HG03039 (cell line): ENCODE data around the gene SMAD6.

ENCODE experiments used
- ATAC-seq: cut with Tn5 transposase; IDR thresholded peaks from one replicate; pipeline ENCODE4 v1.9.1; 2021; ENCODE audit warnings: mild to moderate bottlenecking, moderate library complexity; ENCODE audit not compliant: unreplicated experiment

The SMAD6 gene

DNA sequence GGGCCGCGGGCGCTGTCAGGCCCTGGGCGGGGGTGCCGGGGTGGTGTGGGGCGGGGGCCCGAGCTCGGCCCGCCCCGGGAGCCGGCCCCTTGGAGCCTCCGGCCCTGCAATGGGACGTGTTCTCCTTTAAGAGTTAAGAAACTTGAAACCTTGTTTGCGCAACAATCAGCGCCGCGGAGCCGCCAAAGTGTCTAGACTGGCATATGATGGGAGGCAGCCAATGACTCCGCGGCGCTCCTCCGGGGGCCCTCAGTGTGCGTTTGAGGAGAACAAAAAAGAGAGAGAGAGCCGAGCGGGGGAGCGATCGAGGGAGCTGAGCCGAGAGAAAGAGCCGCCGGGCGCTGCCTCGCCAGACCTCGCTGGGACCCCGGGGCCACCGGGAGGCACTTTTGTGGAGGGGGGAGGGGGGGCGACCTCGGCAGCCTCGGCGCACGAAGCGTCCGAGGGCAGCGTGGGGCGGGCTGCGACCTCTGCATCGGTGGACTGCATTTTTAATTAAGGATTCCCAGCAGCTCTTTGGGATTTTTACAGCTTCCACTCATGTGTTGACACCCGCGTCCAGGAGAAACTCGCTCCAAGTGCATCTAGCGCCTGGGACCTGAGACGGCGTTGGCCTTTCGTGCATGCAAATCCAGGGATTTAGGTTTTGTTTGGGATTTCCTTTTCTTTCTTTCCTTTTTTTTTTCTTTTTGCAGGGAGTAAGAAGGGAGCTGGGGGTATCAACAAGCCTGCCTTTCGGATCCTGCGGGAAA lies at the start of gene SMAD6:
Gene SMAD6 (plus strand): TSS at position 202 of the 752 bp plus-strand sequence. CDS start 1,023 bp downstream, outside the sequence.
- ATAC-seq, result peak; percentile 31

DNA sequence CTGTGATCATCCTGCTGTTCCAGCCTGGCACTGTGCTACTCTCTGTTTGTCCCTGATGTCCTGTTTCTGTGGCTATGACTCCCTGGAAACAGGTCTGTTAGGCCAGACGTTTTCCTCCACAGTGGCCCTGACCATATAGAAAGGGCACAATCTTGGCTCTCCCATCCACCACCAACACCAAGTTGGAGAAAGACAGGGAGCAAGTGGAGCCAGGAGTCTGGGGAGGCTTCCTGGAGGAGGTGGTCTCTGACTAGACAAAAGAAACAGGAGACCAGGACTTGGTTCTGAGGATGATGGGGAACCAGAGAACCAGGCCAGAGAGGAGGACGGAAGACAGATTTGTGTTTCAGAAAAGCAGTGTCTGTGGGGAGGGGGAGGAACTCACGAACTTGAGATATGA lies 49.2 kb upstream of the SMAD6 start:
- ATAC-seq, result no peak

DNA sequence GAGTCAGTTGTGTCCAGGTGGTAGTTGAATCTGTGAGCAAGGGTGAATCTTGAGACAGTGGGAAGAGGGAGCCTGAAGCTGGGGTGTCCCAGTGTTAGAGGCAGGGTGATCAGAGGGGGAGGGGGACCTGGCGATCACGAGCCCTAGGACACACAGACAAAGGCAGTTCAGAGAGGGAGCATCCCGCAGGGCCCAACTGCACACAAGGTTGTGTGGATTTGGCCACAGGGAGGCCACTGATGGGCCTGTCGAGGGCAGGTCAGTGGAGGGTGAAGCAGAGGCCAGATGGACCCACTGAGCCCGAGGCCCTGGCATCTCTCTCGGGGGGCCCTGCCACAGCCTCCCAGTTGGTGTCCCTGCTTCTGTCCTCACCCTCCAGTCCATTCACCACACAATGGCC lies 48.6 kb upstream of the SMAD6 start:
- ATAC-seq, result no peak

DNA sequence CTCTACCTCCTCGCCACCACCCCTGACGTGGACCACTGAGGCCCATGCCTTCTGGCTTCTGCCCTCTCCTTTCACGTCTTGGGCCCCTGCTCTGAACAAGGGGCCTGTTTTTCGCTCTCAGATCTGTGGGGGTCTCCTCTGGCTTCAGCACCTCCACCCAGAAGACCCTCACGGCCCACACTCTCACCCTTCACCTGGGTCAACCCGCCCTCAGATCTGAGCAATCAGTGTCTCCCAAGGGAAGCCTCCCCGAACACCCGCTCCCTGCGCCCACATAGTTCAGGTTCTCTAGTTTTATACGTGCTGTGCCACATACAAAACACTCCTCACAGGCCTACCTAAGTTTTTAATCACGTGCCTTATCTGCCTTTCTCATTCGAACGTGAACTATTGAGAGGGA lies 48.2 kb upstream of the SMAD6 start:
- ATAC-seq, result no peak

DNA sequence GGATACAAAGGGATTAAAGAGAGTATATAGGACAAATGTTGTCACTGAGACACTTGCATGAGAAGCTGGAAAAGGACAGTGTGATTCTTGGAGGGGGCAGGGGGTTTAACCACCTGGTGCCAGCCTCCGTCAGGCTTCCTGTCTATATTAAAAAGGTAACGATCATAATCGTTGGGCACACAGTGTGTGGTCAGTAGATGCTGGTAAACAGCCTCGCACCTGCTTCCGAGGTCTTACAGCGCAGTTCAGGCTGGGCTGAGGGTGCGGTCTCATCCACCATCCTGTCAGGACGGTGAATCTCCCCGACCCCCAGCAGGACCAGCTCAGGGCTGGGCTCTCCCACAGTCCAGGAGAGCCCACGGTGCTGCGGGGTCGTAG lies 47.7 kb upstream of the SMAD6 start:
- ATAC-seq, result no peak

DNA sequence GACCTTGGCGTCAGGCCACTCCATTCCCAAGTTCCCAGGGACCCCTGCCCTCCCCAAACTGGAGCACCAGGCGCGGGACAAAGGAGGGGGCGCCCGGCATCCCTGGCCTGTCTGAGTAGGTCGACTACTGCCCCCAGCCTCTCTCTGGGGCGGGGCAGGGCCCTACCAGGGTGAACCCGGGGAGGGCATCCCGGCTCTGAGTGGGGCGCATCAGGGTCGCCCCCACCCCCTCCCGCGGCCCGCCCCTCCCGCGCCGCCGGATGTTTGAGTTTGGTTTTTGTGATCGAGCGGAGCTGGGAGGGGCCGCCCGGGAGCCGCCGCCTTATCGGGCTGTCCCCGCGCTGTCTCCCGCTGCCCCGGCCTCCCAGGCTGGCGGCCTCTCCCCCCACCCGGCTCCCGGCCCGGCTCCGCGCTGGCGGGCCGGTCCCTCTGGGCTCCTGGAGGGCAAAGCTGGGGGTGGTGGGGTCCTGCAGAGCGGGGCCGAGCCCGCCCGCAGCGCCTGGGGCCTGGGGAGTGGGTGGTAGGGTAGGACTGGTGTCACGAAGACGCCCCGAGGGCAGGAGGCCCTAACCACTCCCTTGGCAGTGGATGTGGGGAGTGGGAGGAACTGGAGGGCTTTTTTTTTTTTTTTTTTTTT lies 47.2 kb upstream of the SMAD6 start:
- ATAC-seq, result no peak

DNA sequence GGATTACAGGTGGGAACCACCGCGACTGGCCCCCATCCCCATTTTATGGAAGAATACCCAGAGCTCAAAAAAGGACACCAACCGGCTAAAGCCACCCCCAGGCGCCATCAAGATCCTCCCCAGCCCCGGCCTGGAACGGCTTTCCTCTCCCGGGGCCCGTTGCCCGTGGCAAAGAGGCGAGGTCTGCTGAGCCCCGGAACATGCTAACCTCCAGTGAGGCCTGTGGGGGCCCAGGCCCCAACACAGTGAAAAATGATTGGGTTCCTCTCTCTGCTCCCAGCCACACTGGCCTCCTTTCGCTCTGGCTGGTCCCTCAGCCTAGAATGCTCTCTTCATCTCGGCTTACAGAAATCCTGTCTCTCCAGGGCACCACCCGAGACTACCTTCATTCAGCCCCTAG lies 46.5 kb upstream of the SMAD6 start:
- ATAC-seq, result no peak

DNA sequence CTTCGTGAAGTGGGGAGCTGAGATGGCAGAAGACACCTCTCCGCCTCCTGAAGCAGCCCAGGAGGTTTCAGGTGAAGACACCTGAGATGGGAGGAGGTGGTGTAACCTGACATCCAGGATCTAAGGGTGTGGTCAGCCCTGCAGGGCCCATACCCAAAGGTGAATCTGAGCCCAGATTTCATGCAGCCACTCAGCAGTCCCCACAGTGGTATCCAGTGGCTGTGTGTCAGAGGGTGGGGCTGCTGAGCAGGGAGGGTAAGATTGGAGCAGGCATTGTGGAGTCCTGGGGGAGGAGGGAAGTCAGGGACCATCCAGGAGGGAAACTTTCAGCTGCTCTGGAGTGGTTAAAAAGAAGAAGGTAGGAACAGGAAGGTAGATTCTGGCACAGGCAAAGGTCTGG lies 46.0 kb upstream of the SMAD6 start:
- ATAC-seq, result no peak

DNA sequence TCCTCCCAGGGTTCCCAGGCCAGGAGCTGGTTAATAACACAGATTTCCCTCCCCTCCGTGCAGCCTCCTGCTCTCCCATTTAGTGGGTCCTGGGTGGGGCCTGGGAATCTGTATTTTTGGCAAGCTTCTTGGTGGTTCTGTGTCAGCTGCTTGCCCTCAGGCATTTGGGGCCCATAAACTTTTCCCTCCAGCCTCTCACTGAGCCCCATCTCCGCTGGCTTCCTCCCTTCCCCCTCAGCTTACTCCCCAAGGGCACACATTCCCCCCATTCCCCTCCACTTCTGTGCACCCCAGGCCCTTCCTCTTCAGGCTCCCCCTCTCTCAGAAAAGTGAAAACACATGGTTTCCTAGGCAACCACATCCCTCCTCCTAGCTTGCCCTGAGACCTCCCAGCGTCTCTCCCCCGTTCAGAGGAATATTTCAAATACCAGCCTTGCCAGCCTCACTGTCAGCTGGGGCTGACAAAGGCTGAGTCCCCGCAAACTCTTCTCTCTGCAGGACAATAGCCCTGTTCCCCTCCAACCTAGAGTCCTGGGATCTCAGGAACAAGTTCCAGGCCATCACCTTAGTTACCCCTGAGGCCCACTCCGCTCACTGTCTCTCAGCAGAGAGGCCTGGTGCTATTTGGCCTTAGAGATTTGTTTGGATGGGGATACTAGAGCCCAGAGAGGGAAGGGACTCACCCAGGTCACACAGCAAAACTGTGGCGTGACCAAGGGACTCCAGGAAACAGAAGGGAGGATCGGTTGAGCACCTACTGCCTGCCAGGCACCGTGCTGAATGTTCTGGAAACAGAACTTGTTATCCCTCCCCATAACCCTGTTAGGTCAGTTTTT lies 44.6 kb upstream of the SMAD6 start:
- no peak for ATAC-seq

DNA sequence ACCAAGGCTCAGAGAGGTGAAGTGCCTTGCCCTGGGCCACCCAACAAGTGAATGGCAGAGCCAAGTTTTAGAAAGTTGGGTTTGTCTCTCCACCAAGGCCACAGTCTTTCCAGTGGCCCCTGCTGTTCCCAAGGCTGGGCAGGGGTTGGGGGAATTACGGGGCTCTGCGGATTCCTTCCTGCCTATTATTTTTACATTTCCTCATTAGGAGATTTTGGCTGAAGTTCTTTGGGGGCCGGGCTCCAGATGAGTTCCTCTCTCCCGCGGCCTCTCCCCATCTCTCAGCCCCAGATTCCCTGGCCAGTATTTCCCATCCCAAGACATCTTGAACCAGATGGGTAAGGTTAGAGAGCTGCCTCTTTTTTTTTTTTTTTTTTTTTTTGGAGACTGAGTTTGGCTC lies 44.0 kb upstream of the SMAD6 start:
- ATAC-seq, result no peak

DNA sequence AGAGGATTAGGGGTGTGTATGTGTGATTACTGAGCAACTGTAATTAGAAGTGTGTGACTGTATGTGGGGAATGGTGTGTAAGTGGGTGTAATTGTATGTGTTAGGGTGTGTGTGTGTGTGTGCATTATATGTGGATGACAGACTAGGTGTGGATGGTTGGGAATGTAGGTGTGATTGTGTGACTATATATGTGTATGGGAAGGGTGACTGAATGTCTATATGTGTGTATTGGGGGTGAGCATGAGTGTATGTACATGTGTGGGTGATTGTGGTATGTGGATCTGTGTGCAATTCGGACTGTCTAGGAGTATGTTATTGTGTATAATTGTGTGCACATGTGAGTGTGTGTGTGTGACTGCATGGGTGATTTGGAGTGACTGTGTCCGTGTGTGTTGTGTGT lies 43.2 kb upstream of the SMAD6 start:
- ATAC-seq, result no peak

DNA sequence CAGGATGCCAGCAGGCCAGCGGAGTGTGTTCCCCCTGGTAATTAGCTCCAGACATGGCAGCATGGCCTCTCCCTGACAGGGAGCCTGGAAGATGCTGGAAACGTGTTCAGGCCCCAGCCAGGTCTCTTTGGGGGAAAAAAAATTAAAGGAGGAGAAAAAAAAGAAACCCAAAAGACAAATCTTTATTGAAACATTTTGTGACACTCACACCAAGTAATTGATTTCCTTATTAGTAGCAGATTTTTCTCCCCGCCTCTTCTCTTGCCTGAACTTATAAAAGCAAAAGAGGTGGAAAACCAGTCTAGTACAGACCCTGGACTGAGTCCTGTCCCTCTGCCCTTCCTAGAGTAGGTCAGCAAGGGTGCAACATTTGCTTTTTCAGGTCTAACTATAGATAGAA lies 42.7 kb upstream of the SMAD6 start:
- ATAC-seq, result no peak

DNA sequence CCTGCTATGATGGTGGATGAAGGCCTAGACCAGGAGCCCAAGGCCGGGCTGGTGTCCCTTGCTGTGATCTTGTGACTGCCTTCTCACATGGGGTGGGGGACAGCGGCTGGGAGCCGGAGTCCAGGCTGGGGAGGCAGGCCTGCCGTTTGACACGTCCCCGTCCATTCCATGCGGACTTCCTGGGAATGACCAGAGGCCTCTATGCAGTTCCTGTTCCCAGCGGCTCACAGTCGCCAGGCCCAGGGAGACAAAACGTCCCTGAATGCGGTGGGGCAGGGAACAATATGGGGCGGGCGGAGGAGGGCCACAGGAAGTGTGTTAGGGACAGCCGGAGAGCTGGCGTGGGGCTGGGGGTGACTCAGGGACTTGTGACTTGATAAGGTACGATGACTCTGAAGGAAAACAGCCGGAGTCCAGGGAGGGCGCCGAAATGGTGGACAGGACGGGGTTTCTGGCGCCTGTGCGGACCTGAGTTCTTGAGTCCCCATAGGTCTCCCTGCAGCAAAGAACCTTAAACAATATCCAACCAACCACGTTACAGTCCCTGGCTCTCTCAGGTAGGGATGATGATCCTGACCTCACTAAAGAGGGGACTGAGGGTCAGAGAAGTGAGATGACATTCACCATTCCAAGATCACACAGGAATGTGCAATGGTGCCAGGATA lies 40.5 kb upstream of the SMAD6 start:
- no peak for ATAC-seq

DNA sequence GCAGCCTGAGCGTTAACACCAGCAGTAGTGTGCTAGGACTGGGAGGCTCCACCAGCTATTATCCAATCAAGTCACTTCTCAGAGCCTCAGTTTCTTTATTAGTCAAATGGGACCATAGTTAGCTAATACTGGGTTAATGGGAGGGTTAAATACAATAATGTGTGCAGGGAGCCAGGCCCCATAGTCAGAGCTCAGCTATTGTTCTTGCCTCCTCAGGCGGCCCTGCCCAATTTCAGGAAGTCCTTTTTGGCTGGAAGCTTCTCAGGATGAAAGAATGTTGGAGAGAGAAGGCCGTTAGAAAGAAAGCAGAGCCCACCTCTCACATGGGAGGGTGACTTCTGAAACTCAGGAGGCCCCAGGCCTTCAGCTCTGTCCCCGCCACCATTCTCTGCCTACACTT lies 39.5 kb upstream of the SMAD6 start:
- no peak for ATAC-seq

DNA sequence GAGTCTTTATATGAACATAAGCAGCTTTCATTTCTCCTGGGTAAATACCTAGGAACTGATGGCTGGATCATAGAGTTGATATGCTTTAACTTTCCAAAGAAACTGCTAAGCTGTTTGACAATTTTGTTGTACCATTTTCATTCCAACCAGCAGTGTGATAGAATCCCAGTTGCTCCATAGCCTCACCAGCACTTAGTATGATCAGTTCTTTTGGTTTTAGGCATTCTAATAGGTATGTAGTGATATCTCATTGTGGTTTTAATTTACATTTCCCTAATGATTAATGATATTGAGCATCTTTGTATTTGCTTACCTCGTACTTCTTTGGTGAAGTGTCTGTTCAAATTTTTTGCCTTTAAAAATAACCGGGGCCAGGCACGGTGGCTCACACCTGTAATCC lies 38.4 kb upstream of the SMAD6 start:
- no peak for ATAC-seq

DNA sequence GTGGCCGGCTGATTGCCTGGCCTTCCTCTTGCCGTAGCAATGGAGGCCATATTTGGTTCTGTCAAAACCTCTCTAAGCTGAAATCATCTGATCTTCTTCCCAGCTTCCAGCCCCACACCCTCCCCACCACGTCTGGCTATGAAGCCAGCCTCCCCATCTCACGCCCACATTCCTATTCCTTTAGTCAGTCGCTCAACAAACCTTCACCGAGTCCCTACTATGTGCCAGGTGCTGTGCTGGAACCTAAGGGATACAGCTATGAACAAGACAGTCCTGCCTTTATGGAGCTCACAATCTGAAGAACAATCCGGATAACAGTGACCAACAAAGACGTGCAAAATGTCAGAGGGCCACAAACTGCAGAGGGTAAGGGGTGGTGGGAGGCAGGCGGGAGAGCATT lies 31.9 kb upstream of the SMAD6 start:
- ATAC-seq, result no peak

DNA sequence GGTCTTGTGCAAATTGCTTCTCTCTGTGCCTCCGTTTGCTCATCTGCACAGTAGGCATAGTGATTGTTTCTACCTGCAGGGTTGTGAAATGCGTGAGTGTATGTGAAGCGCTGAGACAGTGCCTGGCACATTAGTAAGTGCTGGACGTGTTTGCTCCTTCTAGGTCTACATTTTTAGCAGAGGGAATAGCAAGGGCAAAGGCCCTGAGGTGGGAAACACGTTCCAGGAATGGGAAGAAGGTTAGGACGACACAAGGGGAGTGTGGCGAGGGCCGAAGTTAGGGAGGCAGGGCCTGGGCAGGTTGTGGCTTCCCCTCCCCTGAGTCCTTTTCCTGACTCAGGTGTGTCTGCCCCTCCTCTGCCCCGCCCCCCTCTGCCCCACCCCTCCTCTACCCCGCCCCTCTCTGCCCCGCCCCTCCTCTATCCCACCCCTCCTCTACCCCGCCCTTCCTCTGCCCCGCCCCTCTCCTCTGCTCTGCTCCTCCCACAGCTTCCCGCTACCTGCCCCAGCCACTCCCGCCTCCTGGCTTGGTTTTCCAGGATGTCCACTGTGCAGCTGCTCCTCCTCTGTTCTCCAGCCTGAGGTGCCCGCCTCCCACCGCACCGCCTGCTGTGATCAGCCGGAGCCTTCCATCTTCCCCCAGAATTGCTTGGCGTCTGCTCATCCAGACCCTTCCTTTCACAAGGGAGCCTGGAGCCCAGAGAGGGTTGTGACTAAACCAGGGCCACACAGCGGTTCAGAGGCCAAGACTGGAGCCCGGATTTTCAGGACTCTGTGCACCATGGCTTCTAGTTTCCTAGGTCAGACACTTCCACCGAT lies 31.1 kb upstream of the SMAD6 start:
- ATAC-seq, result no peak

DNA sequence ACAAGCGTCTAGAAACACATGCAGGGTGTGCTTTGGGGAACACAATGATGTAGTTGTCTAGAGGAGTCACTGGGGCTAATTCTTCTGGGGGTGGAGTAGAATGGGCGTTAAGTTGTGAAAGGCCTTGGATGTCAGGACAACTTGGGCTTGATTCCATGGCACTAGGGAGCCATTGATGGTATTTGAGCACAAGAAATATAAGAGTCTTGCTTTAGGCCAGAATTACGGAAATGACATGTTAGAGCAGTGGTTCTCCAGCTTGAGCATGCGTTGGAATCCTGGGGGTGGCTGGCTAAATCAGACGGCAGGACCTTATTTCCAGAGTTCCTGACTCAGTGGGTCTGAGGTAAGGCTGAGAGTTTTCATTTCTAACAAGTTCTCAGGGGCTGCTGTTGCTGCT lies 29.2 kb upstream of the SMAD6 start:
- ATAC-seq, result no peak

DNA sequence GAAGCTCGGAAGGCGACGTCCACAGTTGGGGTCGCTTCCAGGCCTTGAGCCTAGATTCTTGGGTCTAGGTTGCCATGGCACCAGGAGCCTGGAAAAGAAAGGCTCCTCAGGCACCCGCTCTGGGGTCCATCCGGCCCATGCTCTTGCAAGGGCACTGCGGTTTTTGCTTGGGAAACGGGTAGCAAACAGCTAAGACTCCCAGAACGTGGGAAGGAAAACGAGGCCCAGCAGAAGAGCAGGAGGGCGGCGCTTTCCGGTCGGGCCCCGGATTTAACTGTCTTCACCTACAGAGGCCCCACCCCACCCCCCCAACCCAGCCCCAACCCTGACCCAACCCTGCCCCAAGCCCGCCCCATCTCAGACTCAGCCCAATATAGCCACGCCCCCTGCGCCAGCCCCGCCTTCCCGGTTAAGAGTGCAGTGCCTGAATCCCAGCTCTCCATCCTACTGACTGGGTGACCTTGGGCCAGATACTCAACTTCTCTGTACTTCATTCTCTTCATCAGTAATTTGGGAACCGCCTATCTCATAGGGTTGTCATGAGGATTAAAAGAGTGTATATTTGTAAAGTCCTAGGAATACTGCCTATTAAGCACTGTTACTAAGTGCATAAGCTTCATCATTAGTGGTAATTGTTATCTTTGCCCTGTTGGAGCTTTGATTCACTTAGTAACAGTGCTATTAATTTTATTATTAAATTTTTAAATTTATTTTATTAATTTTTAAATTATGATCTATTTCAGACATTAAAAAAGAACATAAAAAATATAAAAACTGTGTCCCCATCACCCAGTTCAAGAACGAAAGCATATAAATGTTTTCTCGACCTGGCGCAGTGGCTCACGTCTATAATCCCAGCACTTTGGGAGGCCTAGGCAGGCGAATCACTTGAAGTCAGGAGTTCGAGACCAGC lies 28.4 kb upstream of the SMAD6 start:
- ATAC-seq, result no peak

DNA sequence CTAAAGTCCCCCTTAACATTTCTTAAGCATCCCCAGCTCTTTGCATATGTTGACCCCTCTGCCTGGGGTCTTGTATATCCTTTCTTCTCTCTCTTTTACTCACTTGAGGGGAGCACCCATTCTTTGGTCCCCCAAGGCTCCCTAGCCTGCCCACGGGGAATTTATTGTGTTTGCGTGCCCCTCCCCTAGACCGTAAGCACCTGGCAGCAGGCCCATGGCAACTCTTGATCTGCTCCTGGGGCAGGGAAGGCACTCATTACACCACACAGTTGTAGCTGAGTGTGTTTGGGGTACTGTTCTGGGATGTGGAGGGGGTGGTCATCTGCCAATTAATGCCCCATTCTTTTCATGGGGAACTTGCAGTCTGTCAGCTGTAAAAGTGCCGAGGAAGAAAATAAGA lies 27.3 kb upstream of the SMAD6 start:
- ATAC-seq, result no peak
